Measurements from ENCODE around the gene SEC24C.

Gene SEC24C

DNA sequence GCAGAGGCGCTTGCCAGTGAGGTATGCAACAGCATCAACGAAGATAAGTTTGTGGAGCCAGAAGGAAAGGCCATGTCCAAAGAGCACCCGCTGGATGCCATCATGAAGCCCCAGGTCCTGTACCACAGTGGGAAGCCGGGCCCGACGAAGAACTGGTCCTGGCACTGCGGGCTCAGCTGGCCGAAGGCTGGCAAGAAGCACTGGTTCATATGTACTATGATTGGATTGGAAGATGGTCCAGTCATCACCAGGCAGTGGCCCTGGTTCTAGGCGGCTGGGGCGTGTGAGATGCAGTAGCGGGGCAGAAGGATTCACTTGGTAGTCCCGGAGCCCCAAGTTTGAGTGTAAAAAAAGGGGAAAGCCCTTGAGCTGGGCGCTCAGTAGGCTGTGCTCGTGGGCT, 63.3 kb downstream of the SEC24C start:
- TF ChIP-seq, protein P1, sequence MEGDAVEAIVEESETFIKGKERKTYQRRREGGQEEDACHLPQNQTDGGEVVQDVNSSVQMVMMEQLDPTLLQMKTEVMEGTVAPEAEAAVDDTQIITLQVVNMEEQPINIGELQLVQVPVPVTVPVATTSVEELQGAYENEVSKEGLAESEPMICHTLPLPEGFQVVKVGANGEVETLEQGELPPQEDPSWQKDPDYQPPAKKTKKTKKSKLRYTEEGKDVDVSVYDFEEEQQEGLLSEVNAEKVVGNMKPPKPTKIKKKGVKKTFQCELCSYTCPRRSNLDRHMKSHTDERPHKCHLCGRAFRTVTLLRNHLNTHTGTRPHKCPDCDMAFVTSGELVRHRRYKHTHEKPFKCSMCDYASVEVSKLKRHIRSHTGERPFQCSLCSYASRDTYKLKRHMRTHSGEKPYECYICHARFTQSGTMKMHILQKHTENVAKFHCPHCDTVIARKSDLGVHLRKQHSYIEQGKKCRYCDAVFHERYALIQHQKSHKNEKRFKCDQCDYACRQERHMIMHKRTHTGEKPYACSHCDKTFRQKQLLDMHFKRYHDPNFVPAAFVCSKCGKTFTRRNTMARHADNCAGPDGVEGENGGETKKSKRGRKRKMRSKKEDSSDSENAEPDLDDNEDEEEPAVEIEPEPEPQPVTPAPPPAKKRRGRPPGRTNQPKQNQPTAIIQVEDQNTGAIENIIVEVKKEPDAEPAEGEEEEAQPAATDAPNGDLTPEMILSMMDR (conservative IDR thresholded peaks at IDR 0.05), result no peak
- no peak for TF ChIP-seq ZFX (IDR thresholded peaks at IDR 0.05)
- no peak overlapping the region for H3K27ac ChIP-seq

DNA sequence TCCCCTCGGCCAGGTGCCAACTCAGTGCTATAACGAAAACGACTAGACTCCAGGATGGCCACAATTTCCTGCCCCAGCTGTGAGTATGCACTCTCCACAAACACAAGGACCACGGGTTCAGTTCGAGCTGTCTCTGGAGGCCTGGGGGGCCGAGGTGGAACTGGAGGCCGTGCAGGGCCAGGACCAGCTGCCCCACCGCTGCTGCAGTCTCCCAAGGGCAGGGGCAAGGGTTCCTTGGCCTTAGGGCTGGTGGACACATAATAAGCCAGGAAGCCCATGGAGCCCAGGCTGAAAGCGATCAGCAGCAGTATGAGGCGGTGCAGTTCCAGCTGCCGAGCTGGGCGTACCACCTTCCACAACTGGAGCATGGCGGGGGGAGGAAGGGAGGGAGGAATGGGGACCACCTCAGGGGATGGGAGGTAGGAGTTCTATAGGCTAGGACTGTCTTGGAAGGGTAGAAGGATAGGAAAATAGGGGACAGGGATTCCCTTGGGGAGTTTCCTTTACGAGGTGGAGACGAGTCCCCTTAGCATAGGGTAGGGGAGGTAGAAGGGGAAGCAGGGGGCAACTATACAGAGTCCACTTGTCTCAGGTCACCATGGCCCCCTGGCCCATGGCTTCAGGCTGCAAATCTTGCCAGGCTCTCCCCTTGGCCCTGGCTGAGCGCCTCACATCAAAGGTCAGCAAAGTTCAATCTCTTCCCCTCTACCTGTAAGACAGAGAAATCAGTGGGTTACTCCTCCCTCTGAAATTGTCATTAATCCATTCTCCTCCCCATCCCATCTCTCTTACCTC, 64.0 kb downstream of the SEC24C start:
- TF ChIP-seq, protein P1 (conservative IDR thresholded peaks at IDR 0.05), result no peak
- no peak for TF ChIP-seq ZFX (IDR thresholded peaks at IDR 0.05)

DNA sequence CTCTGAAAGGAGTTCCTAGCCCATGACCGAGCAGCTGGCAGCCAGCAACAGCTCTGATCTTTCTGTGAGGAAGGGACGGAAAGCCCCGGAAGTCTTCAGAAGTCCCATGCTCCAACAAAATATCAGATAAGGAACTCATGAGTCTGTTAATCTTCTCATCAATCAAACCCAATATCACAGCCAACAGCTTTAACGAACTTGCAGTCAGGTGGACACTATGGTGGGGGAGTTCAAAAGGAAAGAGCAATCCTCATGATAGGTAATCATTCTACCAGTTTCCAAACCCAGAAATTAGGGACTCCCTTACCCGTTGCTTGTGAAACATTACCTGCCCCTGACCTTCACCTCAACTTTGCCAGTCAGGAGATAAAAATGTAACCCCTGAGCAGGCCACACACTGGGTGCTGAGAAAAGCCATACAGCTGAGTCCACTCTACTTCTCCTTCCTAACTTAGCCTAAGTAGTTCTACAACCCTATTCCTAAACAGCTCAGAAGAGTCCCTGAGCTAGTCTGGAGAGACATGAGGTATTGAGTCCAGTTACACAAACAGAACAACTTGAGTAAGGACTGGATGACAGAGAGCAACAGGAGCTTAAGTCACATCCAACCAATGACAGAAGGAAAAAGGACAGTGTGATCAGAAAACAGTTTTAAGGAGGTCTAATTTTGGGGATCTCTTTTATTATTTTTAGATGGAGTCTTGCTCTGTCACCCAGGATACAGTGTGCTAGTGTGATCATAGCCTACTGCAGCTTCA, 65.1 kb downstream of the SEC24C start:
- TF ChIP-seq, protein P1 (conservative IDR thresholded peaks at IDR 0.05), result no peak
- no peak for TF ChIP-seq ZFX (IDR thresholded peaks at IDR 0.05)
- no peak overlapping the region for H3K27ac ChIP-seq

More for the DNA sequence above, 64.0 kb downstream of the SEC24C start:
- H3K27ac ChIP-seq, result no peak overlapping the region

DNA sequence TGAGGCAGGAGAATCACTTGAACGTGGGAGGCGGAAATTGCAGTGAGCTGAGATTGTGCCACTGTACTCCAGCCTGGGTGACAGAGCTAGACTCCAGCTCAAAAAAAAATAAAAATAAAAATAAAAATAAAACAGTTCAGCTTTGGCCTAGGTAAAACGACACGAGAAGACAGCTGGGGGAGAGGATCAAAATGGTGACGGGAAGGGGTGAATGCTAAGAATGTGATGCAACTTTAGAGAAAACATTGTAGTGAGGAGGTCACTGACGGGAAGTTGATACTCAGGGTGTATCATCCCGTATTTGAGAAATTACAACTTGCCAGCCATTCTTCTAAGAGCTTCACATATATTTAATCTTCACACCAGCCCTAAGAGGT, 66.2 kb downstream of the SEC24C start:
- no peak for TF ChIP-seq ZFX (IDR thresholded peaks at IDR 0.05)
- TF ChIP-seq, protein P1 (conservative IDR thresholded peaks at IDR 0.05), result no peak
- H3K27ac ChIP-seq, result peak overlapping the region; percentile 83

DNA sequence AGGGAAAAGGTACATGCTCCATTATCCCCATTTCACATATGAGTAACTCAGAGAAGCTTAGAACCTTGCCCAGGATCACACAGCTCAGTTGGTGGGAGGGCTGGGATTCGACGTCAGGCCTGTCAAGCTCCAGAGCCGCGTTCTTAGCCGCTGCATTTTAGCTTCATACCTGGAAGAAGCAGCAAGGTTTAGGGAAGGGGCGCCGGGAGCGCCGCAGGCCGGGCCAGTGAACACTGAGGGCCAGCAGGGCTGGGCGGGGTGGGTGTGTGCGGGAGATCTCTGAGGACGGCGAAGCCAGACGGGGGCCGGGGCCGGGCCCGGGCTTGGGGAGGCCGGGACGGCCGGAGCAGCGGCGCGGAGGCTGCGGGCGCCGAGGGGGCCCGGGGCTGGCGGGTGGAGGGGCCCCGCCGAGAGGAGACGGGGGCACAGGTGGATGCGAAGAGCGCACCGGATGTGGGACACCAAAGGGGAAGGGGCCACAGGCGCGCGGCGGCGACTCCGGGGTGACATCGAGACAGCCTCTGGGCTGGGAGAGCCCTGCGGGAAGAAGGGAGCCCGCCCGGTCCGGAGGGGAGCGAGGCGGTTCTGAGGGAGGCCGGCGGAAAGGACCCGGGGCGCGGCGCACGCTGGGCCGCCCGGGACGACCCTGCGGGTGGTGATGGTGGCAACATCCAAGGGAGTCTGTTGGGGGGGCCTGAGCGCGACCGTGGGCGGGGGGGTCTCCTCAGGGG, 66.7 kb downstream of the SEC24C start:
- TF ChIP-seq, protein P1 (conservative IDR thresholded peaks at IDR 0.05), result no peak
- no peak for TF ChIP-seq ZFX (IDR thresholded peaks at IDR 0.05)
- H3K27ac ChIP-seq, result peak overlapping the region; percentile 83

DNA sequence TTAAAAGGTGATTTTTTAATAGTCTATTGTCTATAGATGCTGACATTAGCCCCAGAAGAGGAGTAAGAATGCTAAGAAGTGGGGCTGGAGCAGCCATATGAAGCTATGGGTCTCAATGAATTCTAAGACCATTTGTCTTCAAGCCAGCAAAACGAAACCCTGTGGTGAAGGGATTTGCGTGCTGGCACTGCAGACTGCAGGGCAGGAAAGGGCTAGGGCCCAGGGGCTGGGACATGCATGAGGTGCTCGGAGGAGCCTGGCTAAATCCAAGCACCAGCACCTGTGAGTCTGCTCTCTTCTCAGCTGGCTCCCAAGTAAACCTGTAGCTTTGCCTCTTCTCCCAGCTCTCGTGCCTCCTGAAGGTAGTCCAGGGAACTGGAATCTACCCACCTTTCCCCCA, 68.5 kb downstream of the SEC24C start:
- TF ChIP-seq, protein P1 (conservative IDR thresholded peaks at IDR 0.05), result no peak
- no peak for TF ChIP-seq ZFX (IDR thresholded peaks at IDR 0.05)
- H3K27ac ChIP-seq, result no peak overlapping the region

Data from C4-2B (cell line).